Activated naive CD8-positive, alpha-beta T cell treated with anti-CD3 and anti-CD28 coated beads, Interleukin-2, amount 50 U/mL, for 24 hours (primary cell): Measurements from ENCODE around the gene TNFRSF13B.
"Not testable (repeated sequence)": the region's sequence is repeated elsewhere in the genome, so short reads cannot be mapped to it uniquely, and the experiment has no call there.

ENCODE experiments used
- ATAC-seq: fragments of 150-1000 bp; cut with Tn5 transposase; one replicate; pipeline ENCODE4 v1.10.0; 2021
- DNase-seq: peaks from one replicate; pipeline ENCODE4 v3.0.0; 2021
- H3K27ac Mint-ChIP-seq: one replicate; pipeline ENCODE4 v1.8.0; 2021; ENCODE audit warnings: mild to moderate bottlenecking, mixed read lengths
- H3K27me3 Mint-ChIP-seq: one replicate; pipeline ENCODE4 v1.8.0; 2021; ENCODE audit warnings: mixed read lengths
- H3K36me3 Mint-ChIP-seq: one replicate; pipeline ENCODE4 v1.8.0; 2021; ENCODE audit warnings: low read depth, mixed read lengths
- H3K4me1 Mint-ChIP-seq: one replicate; pipeline ENCODE4 v1.8.0; 2021; ENCODE audit warnings: mixed read lengths
- H3K4me3 Mint-ChIP-seq: one replicate; pipeline ENCODE4 v1.8.0; 2021; ENCODE audit warnings: mild to moderate bottlenecking, moderate library complexity, mixed read lengths
- H3K9me3 Mint-ChIP-seq: one replicate; pipeline ENCODE4 v1.8.0; 2021; ENCODE audit warnings: mixed read lengths

TNFRSF13B gene

DNA sequence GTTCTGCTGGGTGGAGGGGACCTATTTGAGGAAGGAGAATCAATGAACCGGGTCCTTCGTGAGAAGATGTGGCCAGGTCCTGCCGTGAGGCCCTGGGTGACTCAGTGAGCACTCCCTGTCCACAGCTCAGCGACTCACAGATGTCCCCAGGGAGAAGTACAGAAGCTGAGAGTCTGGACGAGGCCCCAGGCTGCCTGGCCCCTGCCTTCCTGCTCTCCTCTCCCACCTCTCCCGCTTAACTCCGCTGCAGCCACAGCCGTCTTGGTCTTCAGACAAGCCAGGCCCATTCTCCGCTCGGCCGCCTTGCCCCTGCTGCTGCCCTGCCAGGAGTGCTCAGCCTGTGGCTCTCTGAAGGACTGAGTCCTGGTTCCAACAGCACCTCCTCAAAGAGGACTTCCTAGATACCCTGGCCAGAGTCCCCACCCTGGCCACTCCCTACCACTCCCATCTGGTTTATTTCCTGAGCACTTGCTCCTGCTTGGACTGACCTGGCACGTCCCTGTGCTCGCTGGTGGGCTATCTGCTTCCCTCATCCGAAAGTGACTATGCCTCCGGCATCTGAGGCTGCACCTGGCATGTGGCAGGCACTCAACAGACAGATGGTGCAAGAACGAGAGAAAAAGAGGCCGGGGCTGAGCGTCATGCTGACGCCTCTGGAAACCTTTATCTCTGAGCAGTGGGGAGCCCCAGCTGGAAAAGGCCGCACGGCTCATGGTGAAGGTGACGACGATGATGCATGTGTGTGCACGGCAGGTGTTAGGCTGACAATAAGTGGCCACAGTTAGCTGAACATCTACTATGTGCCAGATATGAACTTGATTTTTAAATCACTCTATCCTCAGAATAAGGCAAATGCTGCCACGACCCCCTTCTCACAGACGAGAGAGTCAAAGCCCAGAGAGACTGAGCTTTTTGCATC lies 9.2 kb upstream of the TNFRSF13B start:
- no peak for DNase-seq
- no peak for ATAC-seq
- H3K4me1 Mint-ChIP-seq: peaks cover 14% of the 10 kb centered on the region
- peak overlapping the region; percentile 29 for H3K27ac Mint-ChIP-seq
- no peaks in the 10 kb centered on the region for H3K27me3 Mint-ChIP-seq
- H3K4me3 Mint-ChIP-seq: peak overlapping the region; percentile 23
- no peaks in the 10 kb centered on the region for H3K36me3 Mint-ChIP-seq
- H3K9me3 Mint-ChIP-seq: no peaks in the 10 kb centered on the region

DNA sequence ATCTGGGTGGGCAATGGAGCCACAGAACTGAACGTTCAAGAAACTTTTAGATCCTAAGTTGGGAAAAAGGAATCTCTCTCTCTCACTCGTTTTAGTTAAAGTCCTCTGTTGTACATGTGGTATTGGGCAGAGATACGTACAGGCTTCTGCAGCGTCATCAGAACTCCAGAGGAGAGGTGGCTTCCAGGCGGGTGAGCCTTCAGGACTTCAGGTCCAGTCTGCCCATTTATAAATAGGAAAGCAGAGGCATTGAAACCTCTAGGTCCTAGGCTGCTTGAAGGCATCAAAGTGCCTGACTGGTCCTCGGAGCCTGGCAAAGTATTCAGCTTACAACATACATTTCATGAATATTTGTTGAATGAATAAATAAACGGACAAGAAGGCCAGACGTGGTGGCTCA lies 8.1 kb upstream of the TNFRSF13B start:
- DNase-seq (no peak), ATAC-seq (no peak)
- Mint-ChIP-seq H3K36me3 (no peaks in the 10 kb centered on the region), H3K27me3 (no peaks in the 10 kb centered on the region), H3K4me1 (peaks cover 17% of the 10 kb centered on the region), H3K4me3 (no peak overlapping the region), H3K27ac (no peak overlapping the region), H3K9me3 (no peaks in the 10 kb centered on the region)

DNA sequence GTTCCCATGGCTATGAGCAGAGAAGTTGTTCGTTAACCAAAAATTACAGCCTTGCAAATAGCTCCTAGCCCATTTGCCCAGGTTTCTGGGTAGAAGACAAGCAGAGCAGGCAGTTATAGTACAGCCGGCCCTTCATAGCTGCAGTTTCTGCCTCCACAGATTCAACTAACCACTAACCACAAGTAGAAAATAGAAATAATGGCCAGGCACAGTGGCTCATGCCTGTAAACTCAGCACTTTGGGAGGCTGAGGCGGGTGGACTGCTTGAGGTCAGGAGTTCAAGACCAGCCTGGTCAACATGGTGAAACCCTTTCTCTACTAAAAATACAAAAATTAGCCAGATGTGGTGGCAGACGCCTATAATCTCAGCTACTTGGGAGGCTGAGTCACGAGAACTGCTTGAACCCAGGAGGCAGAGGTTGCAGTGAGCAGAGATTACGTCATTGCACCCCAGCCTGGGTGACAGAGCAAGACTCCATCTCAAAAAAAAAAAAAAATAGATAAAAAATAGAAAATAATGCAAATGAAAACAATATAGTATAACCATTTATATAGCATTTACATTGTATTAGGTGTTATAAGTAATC lies 7.4 kb upstream of the TNFRSF13B start:
- H3K9me3 Mint-ChIP-seq, ATAC-seq, H3K4me3 Mint-ChIP-seq, DNase-seq, H3K27ac Mint-ChIP-seq, H3K36me3 Mint-ChIP-seq, H3K27me3 Mint-ChIP-seq: not testable (repeated sequence)
- peaks cover 17% of the 10 kb centered on the region for H3K4me1 Mint-ChIP-seq

DNA sequence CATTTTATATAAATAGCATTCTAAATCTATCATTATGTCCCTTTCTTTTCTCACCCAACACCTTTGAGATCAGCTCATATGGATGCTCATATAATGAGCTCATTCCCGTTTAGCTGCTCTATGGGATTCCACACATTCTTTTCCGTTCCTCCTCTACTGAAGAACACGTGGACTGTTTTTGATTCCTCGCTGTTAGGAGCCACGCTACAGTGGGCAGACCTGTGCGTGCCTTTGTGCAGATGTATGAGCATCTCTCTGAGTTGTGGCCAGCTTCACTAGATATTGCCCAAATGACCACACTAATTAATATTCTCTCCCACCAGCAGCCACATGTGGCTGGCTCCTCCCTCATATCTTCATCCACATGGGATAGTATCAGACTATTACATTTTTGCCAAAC lies 6.0 kb upstream of the TNFRSF13B start:
- no peak for DNase-seq
- H3K4me3 Mint-ChIP-seq: no peak overlapping the region
- no peaks in the 10 kb centered on the region for H3K27me3 Mint-ChIP-seq

DNA sequence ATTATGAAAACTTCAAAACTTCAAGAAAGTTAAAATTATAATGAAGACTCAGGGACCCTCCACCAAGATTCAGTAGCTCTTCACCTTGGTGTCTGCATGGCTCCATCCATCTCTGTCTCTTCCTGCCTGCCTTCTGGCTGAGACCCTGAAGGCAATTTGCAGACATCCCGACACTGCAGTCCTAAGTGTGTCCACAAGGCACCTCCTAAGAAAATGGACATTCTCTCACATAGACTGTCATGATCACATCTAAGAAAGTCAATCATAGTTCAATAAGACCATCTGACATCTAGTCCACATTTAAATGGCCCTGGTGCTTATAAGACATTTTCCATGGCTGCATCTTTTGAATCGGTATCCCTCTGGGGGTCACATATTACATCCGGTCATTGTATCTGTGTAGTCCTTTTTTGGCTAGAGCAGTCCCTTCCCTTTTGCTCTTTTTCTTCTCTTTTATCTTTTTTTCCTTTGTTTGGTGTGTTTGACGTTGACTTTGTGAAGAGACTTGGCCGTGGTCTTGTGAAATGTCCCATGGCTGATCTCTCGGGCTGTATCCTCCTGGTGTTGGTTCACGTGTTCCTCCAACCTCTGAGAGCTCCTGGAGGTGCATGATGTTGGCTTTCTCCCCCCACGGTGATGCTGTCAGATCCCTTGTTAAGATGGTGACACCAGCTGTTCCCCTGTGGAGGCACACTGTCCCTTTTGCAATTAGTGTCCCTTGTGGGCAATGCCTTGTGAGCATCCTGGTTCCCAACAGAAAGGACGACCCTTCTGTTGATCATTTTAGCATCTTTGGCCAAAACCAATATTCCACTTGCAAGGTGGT lies 5.0 kb upstream of the TNFRSF13B start:
- ATAC-seq: no peak
- no peaks in the 10 kb centered on the region for H3K27me3 Mint-ChIP-seq
- H3K27ac Mint-ChIP-seq: peak overlapping the region; percentile 63
- no peak overlapping the region for H3K4me3 Mint-ChIP-seq
- H3K36me3 Mint-ChIP-seq: no peaks in the 10 kb centered on the region
- H3K4me1 Mint-ChIP-seq: peaks cover 21% of the 10 kb centered on the region
- DNase-seq: no peak
- H3K9me3 Mint-ChIP-seq: no peaks in the 10 kb centered on the region

More for the DNA sequence above, 6.0 kb upstream of the TNFRSF13B start:
- Mint-ChIP-seq H3K27ac (no peak overlapping the region), H3K36me3 (no peaks in the 10 kb centered on the region), H3K9me3 (no peaks in the 10 kb centered on the region), H3K4me1 (peaks cover 17% of the 10 kb centered on the region)
- no peak for ATAC-seq

DNA sequence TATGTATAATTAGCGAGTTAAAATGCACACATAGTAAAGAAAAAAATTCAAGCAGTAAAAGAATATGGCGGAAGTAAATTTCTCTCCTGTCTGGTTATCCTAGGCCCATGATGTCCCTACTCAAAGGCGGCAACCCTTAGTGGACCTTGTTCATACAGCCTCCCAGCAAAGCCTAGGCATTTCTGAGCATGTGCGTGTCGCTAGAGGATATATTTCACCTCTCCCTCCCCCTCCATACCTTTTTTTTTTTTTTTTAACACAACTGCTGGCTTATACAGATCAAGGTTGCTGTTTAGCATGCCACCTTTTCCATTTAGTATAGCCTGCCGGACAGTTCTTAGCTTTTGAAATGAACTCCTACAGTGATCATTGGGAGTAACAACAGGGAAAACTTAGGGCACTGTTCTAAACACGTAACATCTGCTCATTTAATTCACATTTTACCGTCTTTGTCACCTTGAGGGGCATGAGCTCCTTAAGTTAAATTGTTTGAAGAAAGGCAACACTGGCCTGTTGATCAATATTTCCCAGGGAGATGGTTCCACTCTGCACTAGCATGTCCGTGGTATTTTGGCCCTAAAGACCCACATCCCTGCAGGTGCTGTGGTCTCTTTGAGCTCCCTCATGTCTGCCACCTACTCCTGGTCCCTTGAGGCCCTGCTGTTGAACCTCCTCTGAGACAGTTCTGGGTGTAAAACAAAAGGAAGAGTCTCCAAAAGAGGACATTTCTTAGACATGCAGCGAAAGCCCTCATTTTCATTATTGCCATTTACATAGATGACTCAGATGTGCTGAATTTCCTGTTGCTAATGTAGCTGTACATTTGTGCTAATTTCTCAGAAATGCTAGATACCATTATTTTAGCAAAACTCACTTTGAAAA lies 4.1 kb upstream of the TNFRSF13B start:
- H3K36me3 Mint-ChIP-seq: no peaks in the 10 kb centered on the region
- peak overlapping the region; percentile 63 for H3K27ac Mint-ChIP-seq
- no peak for ATAC-seq
- no peak for DNase-seq
- H3K4me1 Mint-ChIP-seq: peaks cover 21% of the 10 kb centered on the region
- no peaks in the 10 kb centered on the region for H3K9me3 Mint-ChIP-seq
- no peaks in the 10 kb centered on the region for H3K27me3 Mint-ChIP-seq
- H3K4me3 Mint-ChIP-seq: no peak overlapping the region

DNA sequence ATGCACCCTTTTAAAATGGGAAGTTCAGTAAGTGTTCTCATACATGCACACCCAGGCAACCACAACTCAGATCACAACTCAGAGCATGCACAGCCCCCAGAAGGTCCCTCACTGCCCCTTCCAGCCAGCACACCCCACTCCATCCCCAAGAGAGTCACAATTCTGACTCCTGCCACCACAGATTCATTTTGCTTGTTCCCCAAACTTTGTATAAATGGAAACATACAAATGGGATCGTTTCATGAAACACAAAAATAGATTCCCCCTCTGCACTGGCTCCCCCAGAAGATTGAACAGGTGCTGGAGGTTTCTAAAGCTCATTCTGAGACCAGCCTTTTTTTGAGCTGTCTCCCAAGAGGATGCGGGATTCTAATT lies 3.3 kb upstream of the TNFRSF13B start:
- no peak overlapping the region for H3K4me3 Mint-ChIP-seq

DNA sequence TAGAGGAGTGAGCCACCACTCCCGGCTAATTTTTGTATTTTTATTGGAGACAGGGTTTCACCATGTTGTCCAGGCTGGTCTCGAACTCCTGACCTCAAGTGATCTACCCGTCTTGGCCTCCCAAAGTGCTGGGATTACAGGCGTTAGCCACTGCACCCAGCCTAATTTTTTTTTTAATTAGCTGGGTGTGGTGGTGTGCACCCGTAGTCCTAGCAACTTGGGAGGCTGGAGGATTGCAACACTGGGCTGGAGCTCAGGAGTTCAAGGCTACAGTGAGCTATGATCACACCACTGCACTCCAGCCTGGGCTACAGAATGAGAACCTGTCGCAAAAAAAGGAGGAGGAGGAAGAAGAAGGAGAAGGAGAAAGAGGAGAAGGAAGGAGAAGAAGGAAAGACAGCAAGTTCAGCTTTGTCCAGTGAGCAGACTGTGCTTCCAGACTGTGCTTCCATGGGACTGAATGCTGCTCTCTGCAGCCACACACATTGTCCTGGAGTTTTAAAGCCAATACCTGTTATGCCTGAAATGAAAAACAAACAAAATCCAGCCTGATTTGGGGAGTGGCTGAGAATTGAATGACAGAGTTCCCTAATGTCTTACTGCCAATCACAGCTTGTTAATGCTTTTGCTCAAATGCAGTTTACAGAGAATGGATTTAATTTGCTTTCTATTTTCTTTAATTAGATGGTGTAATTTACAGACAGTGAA lies 2.8 kb upstream of the TNFRSF13B start:
- no peak for DNase-seq
- H3K27ac Mint-ChIP-seq: no peak overlapping the region
- H3K4me1 Mint-ChIP-seq: peaks cover 21% of the 10 kb centered on the region
- no peaks in the 10 kb centered on the region for H3K27me3 Mint-ChIP-seq
- H3K36me3 Mint-ChIP-seq: no peaks in the 10 kb centered on the region
- H3K4me3 Mint-ChIP-seq: no peak overlapping the region
- ATAC-seq: no peak
- H3K9me3 Mint-ChIP-seq: no peaks in the 10 kb centered on the region

More for the DNA sequence above, 3.3 kb upstream of the TNFRSF13B start:
- Mint-ChIP-seq H3K27ac (no peak overlapping the region), H3K36me3 (no peaks in the 10 kb centered on the region), H3K9me3 (no peaks in the 10 kb centered on the region), H3K27me3 (no peaks in the 10 kb centered on the region), H3K4me1 (peaks cover 21% of the 10 kb centered on the region)
- DNase-seq (no peak), ATAC-seq (no peak)

DNA sequence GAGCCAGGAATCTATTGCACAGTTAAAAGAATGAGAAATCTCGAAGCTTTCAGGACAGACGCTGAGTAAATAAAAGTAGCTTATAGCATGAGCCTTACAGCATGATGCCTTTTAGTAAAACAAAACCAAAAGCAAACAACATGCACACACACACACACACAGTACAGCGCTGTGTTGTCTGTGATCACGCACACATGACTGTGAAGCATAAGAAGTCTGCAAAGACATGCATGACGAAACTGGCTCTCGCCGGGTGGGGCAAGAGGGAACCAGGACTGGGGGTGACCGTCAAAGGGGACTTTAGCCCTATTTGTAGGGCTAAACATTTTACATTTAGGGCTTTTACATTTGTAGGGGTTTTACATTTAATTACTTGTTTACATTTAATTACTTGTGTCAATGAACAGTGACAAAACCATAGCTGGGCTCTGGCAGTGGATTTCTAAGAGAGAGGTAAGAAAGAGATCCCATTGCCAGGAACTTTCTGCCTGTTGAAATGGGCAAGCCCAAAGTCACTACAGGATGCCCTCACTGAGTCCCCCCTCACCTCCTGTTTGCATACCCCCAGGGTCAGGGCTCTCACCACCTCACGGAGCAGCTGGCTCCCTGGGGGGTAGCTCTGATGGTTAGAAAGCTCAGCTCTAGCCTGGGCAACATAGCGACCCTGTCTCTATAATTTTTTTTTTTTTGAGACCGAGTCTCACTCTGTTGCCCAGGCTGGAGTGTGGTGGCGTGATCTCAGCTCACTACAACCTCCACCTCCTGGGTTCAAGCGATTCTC lies 2.0 kb upstream of the TNFRSF13B start:
- ATAC-seq (no peak), DNase-seq (no peak)
- Mint-ChIP-seq H3K4me3 (no peak overlapping the region), H3K4me1 (peaks cover 21% of the 10 kb centered on the region), H3K27ac (no peak overlapping the region), H3K36me3 (no peaks in the 10 kb centered on the region), H3K27me3 (no peaks in the 10 kb centered on the region), H3K9me3 (no peaks in the 10 kb centered on the region)

DNA sequence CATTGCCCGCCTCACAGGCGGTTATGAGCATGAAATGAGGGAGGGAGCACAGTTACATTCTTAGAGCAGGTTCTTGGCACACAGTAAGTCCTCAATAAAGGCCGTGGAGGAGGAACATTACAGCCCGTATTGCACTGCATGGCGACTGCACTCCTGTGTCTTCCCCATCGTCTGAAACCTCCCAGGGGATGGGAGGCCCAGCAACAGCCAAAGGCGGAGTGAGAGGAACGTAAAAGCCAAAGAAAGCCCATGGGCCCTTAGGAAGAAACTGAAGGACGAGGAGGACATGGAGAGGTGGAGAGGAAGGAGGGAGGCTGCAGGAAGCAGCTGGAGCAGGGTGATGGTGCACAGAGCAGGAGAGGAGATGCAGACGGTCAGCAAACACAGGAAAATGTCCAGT lies 1.1 kb upstream of the TNFRSF13B start:
- not testable (repeated sequence) for ATAC-seq, H3K27ac Mint-ChIP-seq, H3K27me3 Mint-ChIP-seq, H3K9me3 Mint-ChIP-seq, H3K36me3 Mint-ChIP-seq, DNase-seq, H3K4me3 Mint-ChIP-seq
- peaks cover 21% of the 10 kb centered on the region for H3K4me1 Mint-ChIP-seq

DNA sequence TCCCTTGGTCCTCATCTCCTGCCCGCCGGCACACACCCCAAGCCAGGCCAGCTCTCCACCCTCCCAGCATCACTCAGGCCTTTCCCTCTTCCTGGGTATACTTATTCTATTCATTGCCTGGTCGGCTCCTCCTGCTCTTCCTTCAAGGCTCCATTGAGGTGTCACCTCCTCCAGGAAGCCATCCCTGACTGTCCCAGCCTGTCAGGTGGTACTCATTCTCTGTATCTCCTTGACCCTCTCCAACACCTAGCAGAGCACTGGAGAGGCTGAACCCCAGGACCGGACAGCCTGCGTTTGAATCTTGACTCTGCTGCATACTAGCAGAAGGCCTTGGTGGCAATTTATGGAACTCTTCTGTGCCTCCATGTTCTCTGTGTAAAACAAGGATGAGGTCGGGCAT lies 428 bp upstream of the TNFRSF13B start:
- Mint-ChIP-seq H3K27ac (no peak overlapping the region), H3K4me1 (peaks cover 21% of the 10 kb centered on the region), H3K9me3 (no peaks in the 10 kb centered on the region), H3K4me3 (no peak overlapping the region), H3K36me3 (no peaks in the 10 kb centered on the region), H3K27me3 (no peaks in the 10 kb centered on the region)
- no peak for ATAC-seq
- DNase-seq: no peak

DNA sequence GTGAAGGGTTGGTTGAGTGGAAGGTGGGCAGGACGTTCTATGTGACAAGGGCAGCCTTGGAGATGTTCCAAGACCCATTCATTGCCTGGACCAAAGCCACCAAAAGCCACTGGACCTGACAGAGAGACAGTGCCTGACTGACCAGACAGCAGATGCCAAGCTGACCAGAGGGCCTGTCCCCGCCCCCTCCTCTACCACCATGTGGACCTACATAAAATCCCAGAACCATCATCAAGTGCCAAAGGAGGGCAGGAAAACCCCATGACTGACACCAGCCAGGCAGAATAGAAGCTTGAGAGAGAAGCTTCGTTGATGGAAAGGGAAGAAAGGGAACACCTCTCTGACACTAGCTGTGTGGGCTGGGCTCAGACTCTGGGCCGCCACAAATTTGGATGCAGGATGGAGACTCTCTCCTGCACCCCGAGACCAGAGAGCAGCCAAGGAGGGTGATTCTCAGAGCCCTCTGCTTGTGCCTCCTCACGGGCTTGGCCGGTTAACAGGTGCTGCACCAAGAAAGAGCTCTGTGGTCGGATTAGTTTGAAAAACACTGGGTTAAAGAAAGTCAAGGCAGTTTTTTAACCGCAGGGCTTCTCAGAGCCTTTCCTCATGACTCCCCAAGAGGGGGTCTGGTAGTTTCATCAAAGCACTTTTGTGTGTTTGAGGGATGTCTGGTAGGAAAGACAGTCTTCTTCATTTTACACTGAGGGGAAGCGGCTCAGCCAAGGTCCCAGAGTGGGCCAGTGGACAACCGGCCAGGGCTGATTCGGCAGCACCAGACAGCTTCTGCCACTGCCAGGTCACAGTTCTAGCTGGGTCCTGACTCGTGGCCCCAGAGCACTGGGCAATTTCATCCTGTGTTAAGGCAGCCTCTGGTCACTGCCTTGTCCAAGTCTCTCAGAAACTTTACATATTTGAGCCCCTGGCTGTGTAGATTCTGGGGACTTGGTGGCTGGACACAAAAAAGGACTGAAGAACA lies 1.7 kb downstream of the TNFRSF13B start:
- Mint-ChIP-seq H3K4me3 (no peak overlapping the region), H3K4me1 (peaks cover 7% of the 10 kb centered on the region), H3K27me3 (peaks cover 4% of the 10 kb centered on the region), H3K27ac (no peak overlapping the region), H3K9me3 (no peaks in the 10 kb centered on the region), H3K36me3 (no peaks in the 10 kb centered on the region)
- DNase-seq (no peak), ATAC-seq (no peak)
